Measurements from ENCODE around the gene MYOM3.
"Not testable (repeated sequence)": the region's sequence is repeated elsewhere in the genome, so short reads cannot be mapped to it uniquely, and the experiment has no call there.

The MYOM3 gene

GRCh38 chr1:24021403-24022266 is 90.3 kb downstream of the MYOM3 start:
- no peak overlapping the region for H3K9ac ChIP-seq (ENCODE audit: low read depth in 1 of 2, low read length in 2 of 2)
- no peaks in the 10 kb centered on the region for H3K36me3 ChIP-seq (ENCODE audit: control insufficient read depth in 1 of 2, insufficient read depth in 2 of 2, low read length in 2 of 2)
- peak overlapping the region; percentile 51 for H3K27ac ChIP-seq (ENCODE audit: low read depth, low read length)
- H3K4me3 ChIP-seq (ENCODE audit: low read depth in 1 of 2, low read length in 2 of 2) = peak overlapping the region; percentile 19 to 35
- H3K4me1 ChIP-seq (ENCODE audit: control insufficient read depth in 1 of 2, insufficient read depth in 2 of 2, low read length in 2 of 2) = peaks cover 35 to 42% of the 10 kb centered on the region in 2 donors
- no peaks in the 10 kb centered on the region for H3K9me3 ChIP-seq (ENCODE audit: control insufficient read depth in 1 of 2, low read length in 2 of 2)
- no peaks in the 10 kb centered on the region for H3K27me3 ChIP-seq (ENCODE audit: control insufficient read depth in 1 of 2, insufficient read depth in 2 of 2, low read length in 2 of 2)

GRCh38 chr1:24020470-24020869 is 91.5 kb downstream of the MYOM3 start:
- no peak overlapping the region for H3K27ac ChIP-seq (ENCODE audit: low read depth, low read length)
- H3K9me3 ChIP-seq (ENCODE audit: control insufficient read depth in 1 of 2, low read length in 2 of 2) = no peaks in the 10 kb centered on the region
- no peak overlapping the region for H3K9ac ChIP-seq (ENCODE audit: low read depth in 1 of 2, low read length in 2 of 2)
- no peaks in the 10 kb centered on the region for H3K36me3 ChIP-seq (ENCODE audit: control insufficient read depth in 1 of 2, insufficient read depth in 2 of 2, low read length in 2 of 2)
- peaks cover 35 to 51% of the 10 kb centered on the region in 2 donors for H3K4me1 ChIP-seq (ENCODE audit: control insufficient read depth in 1 of 2, insufficient read depth in 2 of 2, low read length in 2 of 2)
- H3K4me3 ChIP-seq (ENCODE audit: low read depth in 1 of 2, low read length in 2 of 2) = no peak overlapping the region
- no peaks in the 10 kb centered on the region for H3K27me3 ChIP-seq (ENCODE audit: control insufficient read depth in 1 of 2, insufficient read depth in 2 of 2, low read length in 2 of 2)

- Histone ChIP-seq H3K36me3 (ENCODE audit: control insufficient read depth in 1 of 2, insufficient read depth in 2 of 2, low read length in 2 of 2) (no peaks in the 10 kb centered on the region), H3K9me3 (ENCODE audit: control insufficient read depth in 1 of 2, low read length in 2 of 2) (no peaks in the 10 kb centered on the region), H3K27me3 (ENCODE audit: control insufficient read depth in 1 of 2, insufficient read depth in 2 of 2, low read length in 2 of 2) (no peaks in the 10 kb centered on the region), H3K27ac (ENCODE audit: low read depth, low read length) (no peak overlapping the region), H3K4me1 (ENCODE audit: control insufficient read depth in 1 of 2, insufficient read depth in 2 of 2, low read length in 2 of 2) (peaks cover 35 to 54% of the 10 kb centered on the region in 2 donors), H3K9ac (ENCODE audit: low read depth in 1 of 2, low read length in 2 of 2) (no peak overlapping the region), H3K4me3 (ENCODE audit: low read depth in 1 of 2, low read length in 2 of 2) (no peak overlapping the region)
These were observed 91.9 kb downstream of the MYOM3 start for GRCh38 chr1:24020025-24020424.

GRCh38 chr1:24018611-24019580 is 93.0 kb downstream of the MYOM3 start:
- Histone ChIP-seq H3K9me3 (ENCODE audit: control insufficient read depth in 1 of 2, low read length in 2 of 2) (no peaks in the 10 kb centered on the region), H3K27me3 (ENCODE audit: control insufficient read depth in 1 of 2, insufficient read depth in 2 of 2, low read length in 2 of 2) (no peaks in the 10 kb centered on the region), H3K4me3 (ENCODE audit: low read depth in 1 of 2, low read length in 2 of 2) (peak overlapping the region in 1 of 2 donors; percentile 32), H3K36me3 (ENCODE audit: control insufficient read depth in 1 of 2, insufficient read depth in 2 of 2, low read length in 2 of 2) (no peaks in the 10 kb centered on the region), H3K4me1 (ENCODE audit: control insufficient read depth in 1 of 2, insufficient read depth in 2 of 2, low read length in 2 of 2) (peaks cover 35 to 56% of the 10 kb centered on the region in 2 donors), H3K9ac (ENCODE audit: low read depth in 1 of 2, low read length in 2 of 2) (peak overlapping the region; percentile 2 to 43), H3K27ac (ENCODE audit: low read depth, low read length) (peak overlapping the region; percentile 78)

- H3K4me1 ChIP-seq (ENCODE audit: control insufficient read depth in 1 of 2, insufficient read depth in 2 of 2, low read length in 2 of 2) = peaks cover 16 to 37% of the 10 kb centered on the region in 2 donors
- no peak overlapping the region for H3K27ac ChIP-seq (ENCODE audit: low read depth, low read length)
- H3K4me3 ChIP-seq (ENCODE audit: low read depth in 1 of 2, low read length in 2 of 2) = no peak overlapping the region
- H3K9ac ChIP-seq (ENCODE audit: low read depth in 1 of 2, low read length in 2 of 2) = peak overlapping the region in 1 of 2 donors; percentile 3
- H3K36me3 ChIP-seq (ENCODE audit: control insufficient read depth in 1 of 2, insufficient read depth in 2 of 2, low read length in 2 of 2) = no peaks in the 10 kb centered on the region
- no peaks in the 10 kb centered on the region for H3K9me3 ChIP-seq (ENCODE audit: control insufficient read depth in 1 of 2, low read length in 2 of 2)
- H3K27me3 ChIP-seq (ENCODE audit: control insufficient read depth in 1 of 2, insufficient read depth in 2 of 2, low read length in 2 of 2) = no peaks in the 10 kb centered on the region
These were observed 96.4 kb downstream of the MYOM3 start for GRCh38 chr1:24015221-24016210.

GRCh38 chr1:24012878-24013277 is 99.1 kb downstream of the MYOM3 start:
- H3K27me3 ChIP-seq (ENCODE audit: control insufficient read depth in 1 of 2, insufficient read depth in 2 of 2, low read length in 2 of 2); H3K36me3 ChIP-seq (ENCODE audit: control insufficient read depth in 1 of 2, insufficient read depth in 2 of 2, low read length in 2 of 2); H3K4me3 ChIP-seq (ENCODE audit: low read depth in 1 of 2, low read length in 2 of 2); H3K9ac ChIP-seq (ENCODE audit: low read depth in 1 of 2, low read length in 2 of 2); H3K27ac ChIP-seq (ENCODE audit: low read depth, low read length); H3K9me3 ChIP-seq (ENCODE audit: control insufficient read depth in 1 of 2, low read length in 2 of 2): not testable (repeated sequence)
- H3K4me1 ChIP-seq (ENCODE audit: control insufficient read depth in 1 of 2, insufficient read depth in 2 of 2, low read length in 2 of 2) = peaks cover 4 to 26% of the 10 kb centered on the region in 2 donors

- Histone ChIP-seq H3K4me1 (ENCODE audit: control insufficient read depth in 1 of 2, insufficient read depth in 2 of 2, low read length in 2 of 2) (peaks cover 4 to 15% of the 10 kb centered on the region in 2 donors), H3K4me3 (ENCODE audit: low read depth in 1 of 2, low read length in 2 of 2) (no peak overlapping the region), H3K27me3 (ENCODE audit: control insufficient read depth in 1 of 2, insufficient read depth in 2 of 2, low read length in 2 of 2) (no peaks in the 10 kb centered on the region), H3K27ac (ENCODE audit: low read depth, low read length) (no peak overlapping the region), H3K9me3 (ENCODE audit: control insufficient read depth in 1 of 2, low read length in 2 of 2) (no peaks in the 10 kb centered on the region), H3K36me3 (ENCODE audit: control insufficient read depth in 1 of 2, insufficient read depth in 2 of 2, low read length in 2 of 2) (no peaks in the 10 kb centered on the region), H3K9ac (ENCODE audit: low read depth in 1 of 2, low read length in 2 of 2) (no peak overlapping the region)
These were observed 101.3 kb downstream of the MYOM3 start for GRCh38 chr1:24010650-24011049.

GRCh38 chr1:24009406-24009805 is 102.5 kb downstream of the MYOM3 start:
- no peak overlapping the region for H3K4me3 ChIP-seq (ENCODE audit: low read depth in 1 of 2, low read length in 2 of 2)
- H3K4me1 ChIP-seq (ENCODE audit: control insufficient read depth in 1 of 2, insufficient read depth in 2 of 2, low read length in 2 of 2) = peaks cover 4 to 9% of the 10 kb centered on the region in 2 donors
- H3K36me3 ChIP-seq (ENCODE audit: control insufficient read depth in 1 of 2, insufficient read depth in 2 of 2, low read length in 2 of 2) = no peaks in the 10 kb centered on the region
- no peaks in the 10 kb centered on the region for H3K27me3 ChIP-seq (ENCODE audit: control insufficient read depth in 1 of 2, insufficient read depth in 2 of 2, low read length in 2 of 2)
- no peaks in the 10 kb centered on the region for H3K9me3 ChIP-seq (ENCODE audit: control insufficient read depth in 1 of 2, low read length in 2 of 2)
- no peak overlapping the region for H3K9ac ChIP-seq (ENCODE audit: low read depth in 1 of 2, low read length in 2 of 2)
- no peak overlapping the region for H3K27ac ChIP-seq (ENCODE audit: low read depth, low read length)

- H3K9me3 ChIP-seq (ENCODE audit: control insufficient read depth in 1 of 2, low read length in 2 of 2); H3K36me3 ChIP-seq (ENCODE audit: control insufficient read depth in 1 of 2, insufficient read depth in 2 of 2, low read length in 2 of 2); H3K27me3 ChIP-seq (ENCODE audit: control insufficient read depth in 1 of 2, insufficient read depth in 2 of 2, low read length in 2 of 2); H3K4me3 ChIP-seq (ENCODE audit: low read depth in 1 of 2, low read length in 2 of 2); H3K9ac ChIP-seq (ENCODE audit: low read depth in 1 of 2, low read length in 2 of 2); H3K4me1 ChIP-seq (ENCODE audit: control insufficient read depth in 1 of 2, insufficient read depth in 2 of 2, low read length in 2 of 2); H3K27ac ChIP-seq (ENCODE audit: low read depth, low read length): not testable (repeated sequence)
These were observed 103.3 kb downstream of the MYOM3 start for GRCh38 chr1:24008574-24009184.

Data from duodenal mucosa (tissue), 2 donors.